RWPE1 (cell line): ENCODE measurements around the gene GUCY1A2.

Experiments used
- CTCF ChIA-PET: fragments of 350-600 bp; sonication (Branson Sonifier 250); formaldehyde crosslinking; extraction: SDS; loops from one replicate; lab custom pipeline; 2021; lab: Yijun Ruan, JAX
- POLR2A ChIA-PET: fragments of 400-600 bp; formaldehyde crosslinking; extraction: SDS; loops from one replicate; lab custom pipeline; 2020; ENCODE audit warnings: antibody characterized with exemption; ENCODE audit not compliant: low non-redundant PET; lab: Yijun Ruan, JAX
- DNase-seq: peaks from one replicate; pipeline ENCODE4 v3.0.0; 2012; ENCODE audit warnings: low spot score
- H3K27ac ChIP-seq: fragments of 450-650 bp; 2 replicates; pipeline ENCODE4 v1.5.1; 2017
- TF ChIP-seq, protein P1 (sequence below): fragments of 450-650 bp; conservative IDR thresholded peaks from 2 replicates; pipeline ENCODE4 v1.5.1; 2017; ENCODE audit warnings: low read depth, mild to moderate bottlenecking

GUCY1A2 gene

DNA sequence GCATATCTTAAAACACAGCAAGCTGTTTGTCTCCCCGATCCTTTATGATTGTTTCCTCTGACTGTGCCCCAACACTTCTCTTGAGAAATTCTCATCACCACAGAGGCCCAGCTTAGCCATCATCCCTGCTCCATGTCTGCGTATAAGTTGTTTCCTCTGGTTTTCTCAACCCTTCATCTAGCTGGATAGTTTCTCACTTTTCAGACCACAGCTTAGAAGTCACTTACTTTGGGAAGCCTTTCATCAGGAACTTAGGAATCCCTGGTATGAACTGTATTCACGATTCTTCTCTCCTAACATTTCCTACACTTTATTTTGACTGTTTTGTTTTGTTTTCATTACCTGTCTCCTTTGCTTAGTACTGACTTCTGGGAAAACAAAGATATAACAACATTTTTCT, 295.2 kb downstream of the GUCY1A2 start:
- no peak overlapping the region for H3K27ac ChIP-seq
- CTCF ChIA-PET: interaction anchor here (0.7 to 0.9 kb wide), 2 partner anchors 27 to 252 kb away, joined by 3 read pairs; no protein-coding TSS in a partner anchor
- TF ChIP-seq, protein P1, sequence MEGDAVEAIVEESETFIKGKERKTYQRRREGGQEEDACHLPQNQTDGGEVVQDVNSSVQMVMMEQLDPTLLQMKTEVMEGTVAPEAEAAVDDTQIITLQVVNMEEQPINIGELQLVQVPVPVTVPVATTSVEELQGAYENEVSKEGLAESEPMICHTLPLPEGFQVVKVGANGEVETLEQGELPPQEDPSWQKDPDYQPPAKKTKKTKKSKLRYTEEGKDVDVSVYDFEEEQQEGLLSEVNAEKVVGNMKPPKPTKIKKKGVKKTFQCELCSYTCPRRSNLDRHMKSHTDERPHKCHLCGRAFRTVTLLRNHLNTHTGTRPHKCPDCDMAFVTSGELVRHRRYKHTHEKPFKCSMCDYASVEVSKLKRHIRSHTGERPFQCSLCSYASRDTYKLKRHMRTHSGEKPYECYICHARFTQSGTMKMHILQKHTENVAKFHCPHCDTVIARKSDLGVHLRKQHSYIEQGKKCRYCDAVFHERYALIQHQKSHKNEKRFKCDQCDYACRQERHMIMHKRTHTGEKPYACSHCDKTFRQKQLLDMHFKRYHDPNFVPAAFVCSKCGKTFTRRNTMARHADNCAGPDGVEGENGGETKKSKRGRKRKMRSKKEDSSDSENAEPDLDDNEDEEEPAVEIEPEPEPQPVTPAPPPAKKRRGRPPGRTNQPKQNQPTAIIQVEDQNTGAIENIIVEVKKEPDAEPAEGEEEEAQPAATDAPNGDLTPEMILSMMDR: no peak
- no peak for DNase-seq
- POLR2A ChIA-PET: no interaction called here

DNA sequence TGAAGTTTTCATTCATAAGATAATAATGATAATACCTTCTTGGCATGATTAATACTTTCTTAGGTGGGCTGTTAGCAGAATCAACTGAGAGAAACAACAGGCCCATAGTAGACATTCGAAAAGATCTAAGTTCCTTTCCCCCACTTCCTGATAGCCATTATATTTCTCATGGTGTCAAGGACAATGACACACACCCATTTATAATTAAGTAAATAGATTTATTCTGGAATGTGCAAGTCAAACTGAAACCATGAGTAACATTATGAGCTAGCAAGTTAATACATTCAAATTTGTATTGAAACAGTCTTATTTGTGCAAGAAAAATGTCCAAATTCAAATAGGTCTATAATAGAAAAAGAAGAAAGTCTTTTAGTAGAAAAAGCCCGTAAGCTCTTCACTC, 301.1 kb downstream of the GUCY1A2 start:
- no peak overlapping the region for H3K27ac ChIP-seq
- no peak for DNase-seq
- TF ChIP-seq, protein P1: no peak
- CTCF ChIA-PET: interaction anchor here (0.9 kb wide), 1 partner anchor 652 kb away, joined by 3 read pairs; no protein-coding TSS in a partner anchor
- POLR2A ChIA-PET: no interaction called here

DNA sequence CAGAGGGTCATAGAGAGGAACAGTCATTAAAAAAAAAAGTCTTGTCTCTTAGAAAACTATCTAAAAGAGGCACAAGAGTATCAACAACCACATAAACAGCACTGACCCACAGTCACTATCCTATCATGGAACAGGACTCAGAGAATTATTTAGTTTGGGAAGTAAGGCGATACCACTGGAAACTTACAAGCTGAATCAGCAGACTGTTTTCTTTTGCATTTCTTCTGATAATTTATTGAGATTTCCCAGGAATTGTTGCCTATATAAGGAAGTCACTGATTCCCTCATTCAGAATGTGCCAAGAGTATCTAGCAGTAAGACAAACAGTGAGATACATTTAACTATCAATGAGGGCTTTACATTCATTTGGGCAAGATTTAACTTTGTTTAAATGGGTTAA, 304.1 kb downstream of the GUCY1A2 start:
- no peak for DNase-seq
- CTCF ChIA-PET: no interaction called here

DNA sequence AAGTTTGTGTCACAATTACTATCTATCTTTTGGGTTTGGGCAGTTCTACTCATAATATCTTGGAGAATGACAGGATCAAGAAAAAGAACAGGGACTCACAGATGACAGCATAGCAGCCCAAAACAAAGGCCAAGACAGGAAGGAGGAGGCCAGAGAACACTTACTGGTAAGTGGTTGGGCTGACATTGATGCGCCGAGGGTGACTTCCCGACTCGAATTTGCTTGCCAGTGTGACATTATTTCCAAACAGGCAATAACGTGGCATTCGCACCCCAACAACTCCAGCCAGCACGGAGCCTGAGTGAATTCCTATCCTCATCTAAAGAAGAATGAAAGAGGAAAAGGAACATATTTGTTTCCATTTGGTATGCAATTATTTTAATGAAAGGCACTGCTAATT, 309.9 kb downstream of the GUCY1A2 start:
- POLR2A ChIA-PET: no interaction called here
- CTCF ChIA-PET: no interaction called here
- DNase-seq: no peak
- TF ChIP-seq, protein P1: no peak
- no peak overlapping the region for H3K27ac ChIP-seq

More for the DNA sequence above, 304.1 kb downstream of the GUCY1A2 start:
- TF ChIP-seq, protein P1: no peak
- POLR2A ChIA-PET: no interaction called here
- no peak overlapping the region for H3K27ac ChIP-seq

DNA sequence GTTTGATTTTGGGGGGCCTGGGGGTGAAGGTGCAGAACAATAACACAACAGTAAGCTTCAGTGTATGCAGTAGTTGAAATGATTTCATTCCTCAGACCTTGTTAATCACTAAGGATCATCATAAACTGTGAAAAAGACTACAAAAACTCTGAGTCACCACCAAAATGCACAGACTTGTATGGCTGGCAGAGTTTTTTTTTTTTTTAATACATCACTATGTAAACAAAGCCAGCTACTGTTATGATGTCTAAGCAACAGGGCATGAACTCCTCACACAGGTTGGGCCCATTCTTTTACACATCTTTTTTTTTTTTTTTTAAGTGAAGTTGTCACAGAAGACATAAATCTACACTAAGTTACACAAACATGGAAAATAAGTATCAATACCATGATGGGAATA, 311.9 kb downstream of the GUCY1A2 start:
- POLR2A ChIA-PET: no interaction called here
- DNase-seq: peak; percentile 85
- H3K27ac ChIP-seq: no peak overlapping the region
- CTCF ChIA-PET: interaction anchor here (0.6 to 0.9 kb wide), 3 partner anchors 15 to 620 kb away, joined by 3 to 4 read pairs (median 3); no protein-coding TSS in a partner anchor
- TF ChIP-seq, protein P1: no peak

DNA sequence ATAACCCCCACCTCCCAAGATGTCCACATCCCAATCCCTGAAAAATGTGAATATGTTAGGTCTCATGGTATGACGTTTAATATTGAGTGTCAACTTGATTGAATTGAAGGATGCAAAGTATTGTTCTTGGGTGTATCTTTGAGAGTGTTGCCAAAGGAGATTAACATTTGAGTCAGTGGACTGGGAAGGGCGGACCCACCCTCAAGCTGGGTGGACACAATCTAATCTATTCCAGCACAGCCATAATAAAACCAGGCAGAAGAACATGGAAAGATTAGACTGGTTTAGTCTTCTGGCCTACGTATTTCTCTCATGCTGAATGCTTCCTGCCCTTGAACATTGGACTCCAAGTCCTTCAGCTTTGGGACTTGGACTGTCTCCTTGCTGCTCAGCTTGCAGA, 315.5 kb downstream of the GUCY1A2 start:
- ChIA-PET CTCF (interaction anchor here (0.6 kb wide), 1 partner anchor 342 kb away, joined by 4 read pairs; no protein-coding TSS in a partner anchor), POLR2A (no interaction called here)
- DNase-seq: no peak
- H3K27ac ChIP-seq: no peak overlapping the region
- TF ChIP-seq, protein P1: no peak
